Measurements from ENCODE around the gene RGS7BP.

GRCh38 chr5:64659289-64659688, 153.5 kb downstream of the RGS7BP start:
- TF ChIP-seq POLR2AphosphoS5 (IDR thresholded peaks at IDR 0.05; ENCODE audit: low read depth) (no peak), GABPA (IDR thresholded peaks at IDR 0.05; ENCODE audit: low read depth) (no peak), SPI1 (IDR thresholded peaks at IDR 0.05; ENCODE audit: borderline replicate concordance, low read depth) (no peak)
- TF ChIP-seq, protein P1, sequence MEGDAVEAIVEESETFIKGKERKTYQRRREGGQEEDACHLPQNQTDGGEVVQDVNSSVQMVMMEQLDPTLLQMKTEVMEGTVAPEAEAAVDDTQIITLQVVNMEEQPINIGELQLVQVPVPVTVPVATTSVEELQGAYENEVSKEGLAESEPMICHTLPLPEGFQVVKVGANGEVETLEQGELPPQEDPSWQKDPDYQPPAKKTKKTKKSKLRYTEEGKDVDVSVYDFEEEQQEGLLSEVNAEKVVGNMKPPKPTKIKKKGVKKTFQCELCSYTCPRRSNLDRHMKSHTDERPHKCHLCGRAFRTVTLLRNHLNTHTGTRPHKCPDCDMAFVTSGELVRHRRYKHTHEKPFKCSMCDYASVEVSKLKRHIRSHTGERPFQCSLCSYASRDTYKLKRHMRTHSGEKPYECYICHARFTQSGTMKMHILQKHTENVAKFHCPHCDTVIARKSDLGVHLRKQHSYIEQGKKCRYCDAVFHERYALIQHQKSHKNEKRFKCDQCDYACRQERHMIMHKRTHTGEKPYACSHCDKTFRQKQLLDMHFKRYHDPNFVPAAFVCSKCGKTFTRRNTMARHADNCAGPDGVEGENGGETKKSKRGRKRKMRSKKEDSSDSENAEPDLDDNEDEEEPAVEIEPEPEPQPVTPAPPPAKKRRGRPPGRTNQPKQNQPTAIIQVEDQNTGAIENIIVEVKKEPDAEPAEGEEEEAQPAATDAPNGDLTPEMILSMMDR (IDR thresholded peaks at IDR 0.05; ENCODE audit: insufficient read depth, low read length), result no peak
